Kidney tubule cell (primary cell): ENCODE data around the gene ADPRHL1.

Experiments
- DNase-seq: peaks from one replicate; pipeline ENCODE4 v3.0.0-alpha.2; 2018; ENCODE audit warnings: low spot score

Gene ADPRHL1

GRCh38 chr13:113350065-113350937, 103.0 kb downstream of the ADPRHL1 start:
- no peak for DNase-seq
